Mucosa of gallbladder (tissue), 1 donor: ENCODE results near the gene GALNT4. TPM values are rescaled to one million over a fixed set of nuclear protein-coding genes. Genes with fewer than 3 reads are reported as not detected.

Experiments
- DNase-seq: peaks from one replicate; pipeline ENCODE4 v3.0.0-alpha.2; 2020; ENCODE audit warnings: low spot score
- total RNA-seq: library from RNA; stranded (reverse); gene quantifications from one replicate; pipeline ENCODE4 v1.2.1, GENCODE V29; 2021
- donor health status: DM: no; HTN: no; CAD: no.

The GALNT4 gene
- total RNA-seq, 1 donor from 2014 or later = 37.3 TPM

DNA sequence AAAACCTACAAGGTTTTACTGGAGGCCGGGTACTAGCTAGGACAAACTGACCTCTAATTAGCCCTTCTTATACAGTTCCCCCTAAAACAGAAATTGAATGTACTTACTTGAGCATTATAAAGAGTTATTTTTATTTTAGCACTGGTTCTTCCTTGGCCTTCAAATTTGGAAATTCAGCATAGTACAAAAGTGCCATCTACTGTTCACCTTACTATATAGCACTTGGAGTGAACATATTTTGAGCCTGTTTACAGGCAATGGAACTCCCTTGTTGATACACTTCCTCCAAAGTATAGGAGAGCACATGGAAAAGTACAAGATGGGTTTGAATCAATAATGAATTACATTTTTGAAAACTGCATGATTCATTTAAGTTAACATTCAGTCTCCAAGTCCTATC lies 5.1 kb upstream of the GALNT4 start:
- DNase-seq = no peak

- DNase-seq = no peak
Observed at GRCh38 chr12:89528434-89528833, 3.8 kb upstream of the GALNT4 start.

GRCh38 chr12:89525824-89526770 lies 1.5 kb upstream of the GALNT4 start, which contains the start of gene POC1B:
Gene POC1B, minus strand, starts transcription at chr12:89526047. Its CDS starts 152 bp downstream, at chr12:89525895.
- peak; percentile 79 for DNase-seq

DNA sequence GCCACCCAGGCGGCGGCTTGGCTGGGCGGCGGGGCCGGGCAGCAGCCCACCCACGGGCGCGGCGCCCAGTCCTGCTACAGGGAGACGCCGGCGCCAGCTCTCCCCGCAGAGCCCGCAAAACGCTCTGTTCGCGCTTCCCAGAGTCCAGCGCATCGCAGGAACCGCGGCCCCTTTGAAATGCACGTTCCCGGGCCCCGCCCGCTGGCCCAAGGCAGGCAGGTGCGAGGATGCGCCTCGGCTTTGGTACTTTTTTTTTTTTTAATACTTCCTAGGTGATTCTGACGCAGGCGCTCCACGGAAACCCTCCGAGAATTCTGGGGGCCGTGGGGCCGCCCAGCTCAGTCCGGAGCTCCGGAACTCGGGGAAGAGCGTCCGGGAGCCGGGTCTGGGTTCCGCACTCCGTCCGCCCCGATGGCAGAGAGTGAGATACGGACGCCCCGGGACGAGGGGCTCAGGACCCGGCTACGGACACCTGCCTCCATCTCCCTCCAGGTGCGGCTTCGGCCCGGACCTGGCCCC lies 768 bp upstream of the GALNT4 start:
- peak; percentile 40 for DNase-seq

GRCh38 chr12:89523843-89524540 lies 604 bp downstream of the GALNT4 start:
- DNase-seq = no peak

GRCh38 chr12:89523393-89523792 lies 1.2 kb downstream of the GALNT4 start:
- no peak for DNase-seq

- DNase-seq = no peak
Observed at GRCh38 chr12:89521364-89522223, 3.0 kb downstream of the GALNT4 start.

GRCh38 chr12:89517720-89518119 lies 6.9 kb downstream of the GALNT4 start:
- DNase-seq = no peak

- no peak for DNase-seq
Observed at GRCh38 chr12:89516633-89517032, 8.0 kb downstream of the GALNT4 start.

DNA sequence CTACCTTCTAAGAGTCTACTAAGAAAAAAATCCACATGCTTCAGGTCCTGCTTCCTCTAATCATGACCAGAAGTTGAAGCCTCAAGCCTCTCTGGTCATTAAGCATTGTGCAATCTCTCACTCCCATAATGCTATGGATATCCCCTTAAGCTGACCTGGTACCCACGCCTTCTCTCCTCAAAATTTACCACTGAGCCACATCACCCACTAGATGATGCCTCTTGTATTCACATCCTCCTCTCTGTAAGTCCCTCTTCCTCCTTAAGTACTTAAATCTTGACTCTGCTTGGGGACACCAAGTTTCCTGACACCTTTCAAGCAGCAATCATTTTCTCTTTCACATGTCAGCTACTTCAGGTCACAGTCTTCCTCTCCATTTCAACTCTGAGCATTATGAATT lies 9.8 kb downstream of the GALNT4 start:
- DNase-seq = no peak

DNA sequence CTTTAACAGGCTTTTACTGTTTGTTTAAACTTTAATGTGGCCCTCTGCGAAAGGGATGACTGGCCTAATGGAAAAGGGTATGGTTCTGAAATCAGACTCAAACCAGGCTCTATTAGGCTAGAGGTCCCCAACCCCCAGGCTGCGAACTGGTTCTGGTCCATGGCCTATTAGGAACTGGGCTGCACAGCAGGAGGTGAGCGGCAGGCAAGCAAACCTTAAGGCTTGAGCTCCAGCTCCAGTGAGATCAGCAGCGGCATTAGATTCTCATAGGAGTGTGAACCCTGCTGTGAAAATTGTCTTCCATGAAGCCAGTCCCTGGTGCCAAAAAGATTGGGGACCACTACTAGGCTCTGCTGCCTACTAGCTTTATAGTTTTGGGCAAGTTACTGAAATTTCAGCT lies 11.1 kb downstream of the GALNT4 start:
- no peak for DNase-seq

- DNase-seq = no peak
Observed at GRCh38 chr12:89507015-89507824, 17.4 kb downstream of the GALNT4 start.

DNA sequence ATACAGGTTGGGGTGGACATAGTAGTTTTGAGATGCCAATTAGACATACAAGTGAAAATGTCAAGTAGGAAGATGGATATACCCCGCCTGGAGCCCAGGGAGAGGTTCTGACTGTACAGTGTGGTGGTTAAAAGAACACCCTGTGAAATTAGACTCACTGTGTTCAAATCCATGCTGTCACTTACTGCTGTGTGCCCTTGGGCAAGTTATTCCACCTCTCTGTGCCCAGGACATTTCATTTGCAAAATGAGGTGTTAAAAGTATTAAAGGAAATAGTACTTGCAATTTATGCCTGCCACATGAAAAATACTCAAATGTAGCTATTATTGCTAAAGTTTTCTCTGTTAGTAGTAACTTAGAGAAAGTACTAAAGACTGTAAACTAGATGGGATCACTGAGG lies 18.5 kb downstream of the GALNT4 start:
- no peak for DNase-seq

DNA sequence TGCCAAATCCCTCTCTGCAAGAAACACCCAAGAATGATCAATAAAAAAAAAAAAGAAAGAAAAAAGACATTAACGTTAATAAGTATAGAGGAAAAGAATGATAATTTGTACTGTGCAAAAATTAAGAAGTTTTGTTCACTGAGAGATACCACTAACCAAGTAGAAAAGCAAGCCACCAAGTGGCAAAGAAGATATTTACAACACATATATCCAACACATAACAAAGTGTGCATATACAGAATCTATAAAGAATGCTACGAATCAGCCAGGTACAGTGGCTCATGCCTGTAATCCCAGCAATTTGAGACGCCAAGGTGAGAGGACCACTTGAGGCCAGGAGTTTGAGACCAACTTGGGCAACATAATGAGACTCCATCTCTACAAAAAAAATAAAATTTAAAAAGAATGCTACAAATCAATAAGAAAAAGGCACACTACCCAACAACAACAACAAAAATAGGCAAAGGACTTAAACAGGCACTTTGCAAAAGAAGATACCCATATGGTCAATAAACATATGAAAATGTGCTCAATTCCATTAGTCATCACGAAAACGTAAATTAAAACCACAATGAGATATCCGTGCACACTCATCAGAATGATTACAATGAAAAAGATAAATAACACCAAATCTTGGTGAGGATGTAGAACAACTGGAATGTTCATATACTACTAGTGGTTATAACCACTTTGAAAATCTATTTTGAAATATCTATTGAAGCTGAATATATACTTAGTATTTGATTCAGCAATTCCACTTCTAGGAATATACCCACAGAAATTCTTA lies 19.8 kb downstream of the GALNT4 start:
- DNase-seq = no peak

GRCh38 chr12:89501793-89502192 lies 22.8 kb downstream of the GALNT4 start:
- no peak for DNase-seq

DNA sequence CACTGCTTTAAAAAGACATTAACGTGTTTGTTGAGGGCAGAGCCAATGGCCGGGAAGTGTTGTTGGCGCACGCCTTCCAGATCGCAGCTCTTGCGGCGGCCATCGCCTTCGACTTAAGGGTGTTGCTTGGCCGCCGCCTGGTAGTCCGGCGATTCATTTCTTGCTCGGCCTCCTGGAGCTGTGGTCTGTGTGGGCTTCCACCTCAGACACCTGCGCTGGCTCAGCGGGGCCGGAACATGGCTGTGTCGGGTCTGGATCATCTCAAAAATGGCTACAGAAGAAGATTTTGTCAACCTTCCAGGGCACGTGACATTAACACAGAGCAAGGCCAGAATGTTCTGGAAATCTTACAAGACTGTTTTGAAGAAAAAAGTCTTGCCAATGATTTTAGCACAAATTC lies 24.7 kb downstream of the GALNT4 start:
- DNase-seq = no peak

DNA sequence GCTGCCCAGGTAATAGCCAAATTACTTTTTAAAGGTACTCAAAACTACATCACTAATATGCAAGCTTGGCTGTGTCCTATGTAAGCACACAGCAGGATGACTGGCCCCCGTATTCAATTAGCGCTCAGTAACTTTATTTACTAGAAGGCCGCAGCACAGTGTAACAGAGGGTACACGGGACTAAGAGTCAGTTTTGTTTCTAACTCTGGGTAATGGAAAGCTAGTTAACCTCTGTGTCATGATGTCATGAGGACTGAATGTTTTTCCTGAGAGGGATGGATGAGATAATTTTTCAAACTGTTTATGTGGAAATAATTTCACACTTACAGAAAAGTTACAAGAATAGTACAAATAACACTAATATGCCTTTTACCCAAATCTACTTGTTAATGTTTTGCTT lies 27.1 kb downstream of the GALNT4 start:
- DNase-seq = no peak

DNA sequence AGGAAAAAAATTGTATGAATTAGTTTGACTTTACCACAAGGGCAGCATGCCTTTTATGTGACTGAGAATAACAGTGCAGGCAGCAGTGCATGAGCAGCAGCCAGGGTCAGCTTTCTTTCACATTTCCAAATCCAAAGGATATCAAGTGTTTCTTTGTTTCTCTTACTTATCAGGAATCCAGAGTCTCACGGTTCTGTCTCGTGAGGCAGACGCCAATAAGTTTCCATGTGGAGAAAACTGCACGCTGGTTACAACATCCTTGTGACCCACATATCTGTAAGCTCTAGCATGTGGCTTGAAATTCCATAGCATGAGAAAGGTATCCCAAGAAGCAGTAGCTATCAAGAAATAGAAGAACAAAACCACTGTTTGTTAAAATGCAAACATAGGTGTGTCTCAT lies 27.6 kb downstream of the GALNT4 start:
- no peak for DNase-seq

GRCh38 chr12:89494411-89495231 lies 30.0 kb downstream of the GALNT4 start:
- DNase-seq = no peak
